Panc1 (cell line): ENCODE results near the gene PHACTR2. TPM values are rescaled to one million over a fixed set of nuclear protein-coding genes. Genes with fewer than 3 reads are reported as not detected.

Source experiments
- ATAC-seq: fragments of 200-7000 bp; cut with Tn5 transposase; 2 replicates; pipeline ENCODE4 v1.9.1; 2020; ENCODE audit warnings: mild to moderate bottlenecking, moderate library complexity
- BruUV-seq: library from RNA; stranded (reverse); fragments of 400-500 nt; replicated peaks from 2 replicates; lab custom pipeline; 2021; lab: Mats Ljungman, UMichigan
- CTCF ChIA-PET: fragments of 300-600 bp; sonication (Branson Sonifier 250); formaldehyde crosslinking; loops from one replicate; lab custom pipeline; 2022; ENCODE audit warnings: antibody characterized with exemption; lab: Charles Lee
- POLR2A ChIA-PET: fragments of 300-600 bp; sonication (Branson Sonifier 250); formaldehyde crosslinking; loops from one replicate; lab custom pipeline; 2022; ENCODE audit warnings: antibody characterized with exemption; lab: Charles Lee
- DNase-seq: peaks from one replicate; pipeline ENCODE4 v3.0.0-alpha.2; 2010; ENCODE audit warnings: low read depth, low spot score
- H3K27ac ChIP-seq: 2 replicates; pipeline ENCODE4 v1.5.1; 2011; ENCODE audit warnings: mild to moderate bottlenecking, low read length, inconsistent platforms
- H3K27me3 ChIP-seq: fragments of 200-500 bp; sonication (Bioruptor generic); 2 replicates; pipeline ENCODE4 v1.6.0; 2014; ENCODE audit warnings: low read length, inconsistent platforms; ENCODE audit not compliant: control insufficient read depth, insufficient read depth
- H3K36me3 ChIP-seq: fragments of 200-500 bp; sonication (Bioruptor generic); 2 replicates; pipeline ENCODE4 v1.5.1; 2014; ENCODE audit warnings: inconsistent platforms, mild to moderate bottlenecking, low read length, moderate library complexity; ENCODE audit not compliant: control insufficient read depth, insufficient read depth
- H3K4me1 ChIP-seq: 2 replicates; pipeline ENCODE4 v1.5.1; 2011; ENCODE audit warnings: inconsistent platforms, mild to moderate bottlenecking, low read length, moderate library complexity; ENCODE audit not compliant: control insufficient read depth, insufficient read depth
- H3K4me3 ChIP-seq, 2 experiments: 2 replicates each; pipeline ENCODE4 v1.5.1; 2011 to 2012; ENCODE audit warnings: low read depth in 2 of 2, low read length in 2 of 2, mild to moderate bottlenecking in 2 of 2, inconsistent platforms in 1 of 2, moderate library complexity in 1 of 2
- H3K9me3 ChIP-seq: fragments of 200-500 bp; sonication (Bioruptor generic); 2 replicates; pipeline ENCODE4 v1.5.1; 2014; ENCODE audit warnings: low read depth, mild to moderate bottlenecking, inconsistent platforms, low read length, moderate library complexity; ENCODE audit not compliant: control insufficient read depth, insufficient read depth
- CTCF ChIP-seq: fragments of 450-650 bp; IDR thresholded peaks from 2 replicates; pipeline ENCODE4 v1.5.1; 2017; ENCODE audit warnings: mild to moderate bottlenecking
- POLR2AphosphoS5 ChIP-seq: IDR thresholded peaks from 2 replicates; pipeline ENCODE4 v1.6.1; 2012; ENCODE audit warnings: mild to moderate bottlenecking, low read depth, low read length, moderate library complexity
- REST ChIP-seq, 2 experiments: IDR thresholded peaks; 2 replicates each; pipeline ENCODE4 v1.6.1; 2011 to 2012; ENCODE audit warnings: low read depth in 2 of 2, control low read depth in 1 of 2, low read length in 1 of 2, mild to moderate bottlenecking in 1 of 2, moderate library complexity in 1 of 2; ENCODE audit not compliant: insufficient read depth in 1 of 2
- SIN3A ChIP-seq: IDR thresholded peaks from 2 replicates; pipeline ENCODE4 v1.6.1; 2012; ENCODE audit warnings: low read depth, mild to moderate bottlenecking, low read length, moderate library complexity, borderline replicate concordance; ENCODE audit not compliant: insufficient read depth
- TCF7L2 ChIP-seq: IDR thresholded peaks from 2 replicates; pipeline ENCODE4 v1.6.1; 2011; ENCODE audit warnings: mild to moderate bottlenecking, low read depth, low read length, inconsistent platforms
- in situ Hi-C: cut with HindIII; loops from 2 replicates; pipeline ENCODE4 v1.10.0; 2016; ENCODE audit warnings: low sequenced_read_pairs, low pct_unique_long_range_greater_than_20kb
- intact Hi-C: fragments of 100-400 bp; cut with micrococcal nuclease; formaldehyde crosslinking; loops from one replicate; pipeline ENCODE4 v1.10.0; 2022; ENCODE audit not compliant: unreplicated experiment
- total RNA-seq: library from RNA; stranded (reverse); gene quantifications from one replicate; pipeline ENCODE4 v1.2.1, GENCODE V29; 2021; ENCODE audit not compliant: unreplicated experiment

The PHACTR2 gene
- total RNA-seq, 1 experiment from 2014 or later = 59.9 TPM

- intact Hi-C loops = no loop called here
- ChIA-PET CTCF (no interaction called here), POLR2A (no interaction called here)
- BruUV-seq = no TSS peak
- Histone ChIP-seq H3K9me3 (no peaks in the 10 kb centered on the region), H3K4me3 (no peak overlapping the region), H3K36me3 (no peaks in the 10 kb centered on the region; the same call in 1 of the 2 replicates), H3K27ac (no peak overlapping the region), H3K27me3 (no peaks in the 10 kb centered on the region), H3K4me1 (no peaks in the 10 kb centered on the region; the same call in 1 of the 2 replicates)
- DNase-seq = no peak
- in situ Hi-C loops = no loop called here
- no peak for ATAC-seq
- no peak for TF ChIP-seq TCF7L2
- no peak for TF ChIP-seq CTCF
- TF ChIP-seq REST (IDR thresholded peaks at IDR 0.05; ENCODE audit: insufficient read depth in 1 of 2, low read depth in 2 of 2, low read length in 1 of 2) = no peak
- no peak for TF ChIP-seq POLR2AphosphoS5
- TF ChIP-seq SIN3A = no peak
Observed at GRCh38 chr6:143828572-143828971, 150.8 kb downstream of the PHACTR2 start.

GRCh38 chr6:143836150-143836549 lies 158.4 kb downstream of the PHACTR2 start:
- Histone ChIP-seq H3K27ac (no peak overlapping the region), H3K4me3 (no peak overlapping the region), H3K27me3 (no peaks in the 10 kb centered on the region), H3K36me3 (no peaks in the 10 kb centered on the region), H3K4me1 (no peaks in the 10 kb centered on the region), H3K9me3 (no peaks in the 10 kb centered on the region)
- no peak for ATAC-seq
- intact Hi-C loops (no loop called here), in situ Hi-C loops (no loop called here)
- ChIA-PET CTCF (no interaction called here), POLR2A (no interaction called here)
- no peak for DNase-seq
- BruUV-seq = no TSS peak
- TF ChIP-seq TCF7L2 = no peak
- TF ChIP-seq POLR2AphosphoS5 = no peak
- no peak for TF ChIP-seq SIN3A
- TF ChIP-seq REST (IDR thresholded peaks at IDR 0.05; ENCODE audit: insufficient read depth in 1 of 2, low read depth in 2 of 2, low read length in 1 of 2) = no peak
